B cell (primary cell): ENCODE data around the gene HAPSTR1.

Experiments
- CTCF ChIP-seq: fragments of 200-600 bp; IDR thresholded peaks from one replicate; pipeline ENCODE4 v1.8.0; 2022; ENCODE audit warnings: antibody characterized with exemption, mild to moderate bottlenecking
- EZH2 ChIP-seq: IDR thresholded peaks from 2 replicates; pipeline ENCODE4 v1.6.1; 2012; ENCODE audit warnings: borderline replicate concordance, low read depth, mild to moderate bottlenecking, moderate library complexity, low read length; ENCODE audit not compliant: insufficient read depth, poor library complexity, severe bottlenecking

GRCh38 chr16:9123871-9124270, 32.4 kb downstream of the HAPSTR1 start:
- no peak for TF ChIP-seq CTCF
- TF ChIP-seq EZH2, result no peak
